NCI-H2171 treated with DMSO at 0.1 percent for 48 hours (cell line): ENCODE data around the gene P2RX2.

ENCODE experiments used
- DNase-seq: peaks from one replicate; lab custom pipeline; 2025; lab: John Stamatoyannopoulos, UW

Gene P2RX2

GRCh38 chr12:132662901-132663755 lies 44.6 kb downstream of the P2RX2 start:
- DNase-seq: no peak

- no peak for DNase-seq
Observed at GRCh38 chr12:132664206-132665148, 45.9 kb downstream of the P2RX2 start.

GRCh38 chr12:132665149-132665491 lies 46.5 kb downstream of the P2RX2 start:
- no peak for DNase-seq

- no peak for DNase-seq
Observed at GRCh38 chr12:132665794-132666193, 47.2 kb downstream of the P2RX2 start.

- DNase-seq: no peak
Observed at GRCh38 chr12:132668191-132669088, 49.9 kb downstream of the P2RX2 start.

- DNase-seq: no peak
Observed at GRCh38 chr12:132669166-132669879, 50.7 kb downstream of the P2RX2 start.
